Activated T-cell treated with anti-CD3 and anti-CD28 coated beads for 1 hour (primary cell): ENCODE results near the gene GP9.
"Not testable (repeated sequence)": the region's sequence is repeated elsewhere in the genome, so short reads cannot be mapped to it uniquely, and the experiment has no call there.

ENCODE experiments used
- DNase-seq: peaks from one replicate; pipeline ENCODE4 v3.0.0-alpha.2; 2020; ENCODE audit warnings: low read depth

Gene GP9

DNA sequence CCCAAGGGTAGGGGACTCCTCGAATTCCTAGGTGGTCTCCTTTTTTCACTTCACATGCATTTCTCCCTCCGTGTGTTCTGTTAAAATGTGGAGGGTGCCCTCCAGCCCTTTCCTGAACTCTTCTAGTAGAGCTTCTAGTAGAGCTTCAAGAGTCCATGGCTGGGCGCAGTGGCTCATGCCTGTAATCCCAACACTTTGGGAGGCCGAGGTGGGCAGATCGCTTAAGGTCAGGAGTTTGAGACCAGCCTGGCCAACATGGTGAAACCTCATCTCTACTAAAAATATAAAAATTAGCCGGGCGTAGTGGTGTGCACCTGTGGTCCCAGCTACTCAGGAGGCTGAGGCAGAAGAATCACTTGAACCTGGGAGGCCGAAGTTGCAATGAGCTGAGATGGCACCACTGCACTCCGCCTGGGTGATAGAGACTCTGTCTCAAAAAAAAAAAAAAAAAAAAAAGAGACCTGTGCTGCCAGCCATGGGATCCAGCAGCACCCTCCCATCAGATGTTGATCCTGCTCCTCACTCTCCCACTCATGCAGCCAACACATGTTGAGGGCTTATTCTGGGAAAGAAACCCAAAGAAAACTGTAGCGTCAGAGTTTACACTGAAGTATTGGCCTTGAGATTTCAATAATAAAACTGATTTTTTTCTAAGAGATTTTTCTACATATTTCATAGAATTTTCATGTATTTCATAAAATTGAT is 50.6 kb downstream of the GP9 start:
- DNase-seq: not testable (repeated sequence)
